HuH-7 (cell line): Measurements from ENCODE around the gene OR5K4.
"Not testable (repeated sequence)": the region's sequence is repeated elsewhere in the genome, so short reads cannot be mapped to it uniquely, and the experiment has no call there.

ENCODE experiments used
- DNase-seq: peaks from one replicate; pipeline ENCODE4 v3.0.0; 2011; ENCODE audit warnings: low spot score

Gene OR5K4

DNA sequence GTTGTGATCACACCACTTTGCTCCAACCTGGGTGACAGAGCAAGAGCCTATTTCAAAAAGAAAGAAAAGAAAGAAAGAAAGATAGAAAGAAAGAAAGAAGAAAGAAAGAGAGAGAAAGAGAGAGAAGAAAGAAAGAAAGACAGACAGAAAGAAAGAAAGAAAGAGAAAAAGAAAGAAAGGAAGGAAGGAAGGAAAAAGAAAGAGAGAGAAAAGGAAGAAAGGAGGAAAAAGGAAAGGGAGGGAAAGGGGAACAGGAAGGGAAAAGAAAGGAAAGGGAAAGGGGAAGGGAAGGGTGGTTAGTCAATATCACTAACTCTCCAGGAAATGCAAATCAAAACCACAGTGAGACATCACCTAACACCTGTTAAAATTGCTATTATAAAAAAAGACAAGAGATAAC lies 18.2 kb downstream of the OR5K4 start:
- DNase-seq, result no peak

GRCh38 chr3:98372445-98372844 lies 18.8 kb downstream of the OR5K4 start:
- no peak for DNase-seq

GRCh38 chr3:98376631-98377030 lies 23.0 kb downstream of the OR5K4 start:
- no peak for DNase-seq

GRCh38 chr3:98388147-98388546 lies 34.5 kb downstream of the OR5K4 start:
- DNase-seq, result no peak

GRCh38 chr3:98390366-98390765 lies 36.7 kb downstream of the OR5K4 start, which contains the start of gene OR5K3:
OR5K3 (plus strand) TSS chr3:98390666; CDS start chr3:98390666, 0 bp downstream.
- no peak for DNase-seq

- DNase-seq, result no peak
Observed at GRCh38 chr3:98395101-98395500, 41.4 kb downstream of the OR5K4 start.

- not testable (repeated sequence) for DNase-seq
Observed at GRCh38 chr3:98396482-98396881, 42.8 kb downstream of the OR5K4 start.

DNA sequence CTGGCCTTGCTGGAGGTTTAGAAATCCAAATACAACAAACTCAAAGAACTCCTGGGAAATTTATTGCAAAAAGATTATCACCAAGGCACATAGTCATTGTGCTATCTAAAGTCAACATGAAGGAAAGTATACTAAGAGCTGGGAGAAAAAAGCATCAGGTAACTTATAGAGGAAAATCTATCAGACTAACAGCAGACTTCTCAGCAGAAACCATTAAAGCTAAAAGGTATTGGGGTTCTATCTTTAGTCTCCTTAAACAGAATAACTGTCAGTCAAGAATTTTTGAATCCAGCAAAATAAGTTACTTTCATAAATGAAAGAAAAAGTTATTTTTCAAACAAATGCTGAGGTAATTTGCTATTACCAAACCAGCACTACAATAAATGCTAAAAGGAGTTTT lies 44.9 kb downstream of the OR5K4 start:
- no peak for DNase-seq

DNA sequence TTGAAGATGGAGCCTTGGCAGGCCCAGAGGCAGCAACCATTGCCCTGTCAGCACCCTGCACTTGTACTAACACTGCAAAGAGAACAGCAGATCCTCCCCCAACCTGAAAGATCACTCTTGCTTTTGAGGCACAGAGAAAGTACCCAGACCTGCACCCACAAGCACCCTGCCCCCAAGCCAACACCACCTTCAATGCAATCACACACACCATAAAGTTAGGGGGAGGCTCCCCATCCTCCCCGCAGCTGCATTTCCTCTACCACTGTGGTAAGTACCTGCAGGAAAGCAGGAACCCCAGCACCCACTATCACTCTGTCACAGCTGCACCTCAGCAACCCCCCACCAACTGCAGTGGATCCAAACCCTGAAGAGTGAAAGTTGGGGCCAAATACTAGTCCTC lies 48.9 kb downstream of the OR5K4 start:
- DNase-seq, result no peak

DNA sequence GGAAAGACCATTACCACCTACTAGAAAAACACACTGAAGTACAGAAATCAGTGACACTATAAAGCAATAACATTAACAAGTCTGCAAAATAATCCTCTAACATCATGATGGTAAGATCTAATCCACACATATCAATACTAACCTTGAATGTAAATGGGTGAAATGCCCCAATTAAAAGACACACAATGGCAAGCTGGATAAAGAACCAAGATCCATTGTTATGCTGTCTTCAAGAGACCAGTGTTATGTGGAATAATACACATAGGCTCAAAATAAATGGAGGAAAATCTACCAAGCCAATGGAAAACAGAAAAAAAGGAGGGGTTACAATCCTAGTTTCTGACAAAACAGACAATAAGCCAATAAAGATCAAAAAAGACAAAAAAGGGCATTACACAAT lies 50.4 kb downstream of the OR5K4 start:
- DNase-seq, result no peak
